IMR-90 (cell line): Measurements from ENCODE around the gene SLC39A2. TPM values are rescaled to one million over a fixed set of nuclear protein-coding genes. Genes with fewer than 3 reads are reported as not detected.

ENCODE experiments used
- ATAC-seq: fragments of 200-7000 bp; cut with Tn5 transposase; 2 replicates; pipeline ENCODE4 v1.9.1; 2020; ENCODE audit warnings: low read depth, mild to moderate bottlenecking, moderate library complexity
- BruUV-seq: library from RNA; stranded (reverse); fragments of 400-500 nt; replicated peaks from 2 replicates; lab custom pipeline; 2021; lab: Mats Ljungman, UMichigan
- CTCF ChIA-PET: fragments of 300-600 bp; formaldehyde crosslinking; extraction: SDS; loops from one replicate; lab custom pipeline; 2021; ENCODE audit warnings: antibody characterized with exemption; lab: Yijun Ruan, JAX
- POLR2A ChIA-PET: fragments of 300-600 bp; sonication (Branson Sonifier 250); formaldehyde crosslinking; loops from one replicate; lab custom pipeline; 2022; ENCODE audit warnings: antibody characterized with exemption; ENCODE audit not compliant: unreplicated experiment; lab: Charles Lee
- DNase-seq: peaks from one replicate; pipeline ENCODE4 v3.0.0; 2013
- H2AFZ ChIP-seq: replicated peaks from 2 replicates; pipeline ENCODE3; 2013; ENCODE audit warnings: low read length, mild to moderate bottlenecking; ENCODE audit not compliant: poor library complexity
- H2AK5ac ChIP-seq: 2 replicates; pipeline ENCODE4 v1.6.1; 2013; ENCODE audit warnings: low read depth, low read length, inconsistent platforms
- H2AK9ac ChIP-seq: replicated peaks from 2 replicates; pipeline ENCODE3; 2013; ENCODE audit warnings: mild to moderate bottlenecking, low read depth, low read length, moderate library complexity; ENCODE audit not compliant: poor library complexity
- H2BK120ac ChIP-seq: 2 replicates; pipeline ENCODE4 v1.6.1; 2013; ENCODE audit warnings: low read depth, low read length, inconsistent platforms
- H2BK15ac ChIP-seq: 3 replicates; pipeline ENCODE4 v1.6.1; 2013; ENCODE audit warnings: low read depth, low read length, inconsistent platforms
- H2BK20ac ChIP-seq: 2 replicates; pipeline ENCODE4 v1.6.1; 2013; ENCODE audit warnings: low read depth, mild to moderate bottlenecking, inconsistent platforms, low read length, moderate library complexity
- H2BK5ac ChIP-seq: 2 replicates; pipeline ENCODE4 v1.6.1; 2013; ENCODE audit warnings: mild to moderate bottlenecking, low read depth, low read length, inconsistent platforms; ENCODE audit not compliant: poor library complexity, severe bottlenecking
- H3K14ac ChIP-seq: replicated peaks from 2 replicates; pipeline ENCODE4 v1.6.1; 2013; ENCODE audit warnings: low read depth, low read length, inconsistent platforms
- H3K18ac ChIP-seq: 2 replicates; pipeline ENCODE4 v1.6.1; 2013; ENCODE audit warnings: low read depth, low read length, control low read depth
- H3K23ac ChIP-seq: 2 replicates; pipeline ENCODE4 v1.6.1; 2013; ENCODE audit warnings: low read depth, low read length, inconsistent platforms
- H3K27ac ChIP-seq: 2 replicates; pipeline ENCODE4 v1.5.1; 2013; ENCODE audit warnings: mild to moderate bottlenecking, control low read depth, low read length; ENCODE audit not compliant: insufficient read depth
- H3K27me3 ChIP-seq: 2 replicates; pipeline ENCODE4 v1.6.1; 2013; ENCODE audit warnings: low read length; ENCODE audit not compliant: control insufficient read depth, insufficient read depth
- H3K36me3 ChIP-seq: 2 replicates; pipeline ENCODE4 v1.6.1; 2013; ENCODE audit warnings: low read length, mixed read lengths; ENCODE audit not compliant: control insufficient read depth, insufficient read depth
- H3K4ac ChIP-seq: 2 replicates; pipeline ENCODE4 v1.6.1; 2013; ENCODE audit warnings: low read depth, low read length, inconsistent platforms
- H3K4me1 ChIP-seq: 2 replicates; pipeline ENCODE4 v1.6.1; 2013; ENCODE audit warnings: low read length, mixed read lengths; ENCODE audit not compliant: control insufficient read depth, insufficient read depth
- H3K4me2 ChIP-seq: 2 replicates; pipeline ENCODE4 v1.6.1; 2013; ENCODE audit warnings: low read depth, mild to moderate bottlenecking, control low read depth, low read length, moderate library complexity
- H3K4me3 ChIP-seq: 2 replicates; pipeline ENCODE4 v1.5.1; 2013; ENCODE audit warnings: low read depth, mild to moderate bottlenecking, control low read depth, low read length, moderate library complexity; ENCODE audit not compliant: insufficient read depth
- H3K56ac ChIP-seq: 2 replicates; pipeline ENCODE4 v1.6.1; 2013; ENCODE audit warnings: low read length, inconsistent platforms; ENCODE audit not compliant: insufficient read depth; ENCODE audit errors: extremely low read depth
- H3K79me1 ChIP-seq, 2 experiments: 2 replicates each; pipeline ENCODE4 v1.6.1; 2013; ENCODE audit warnings: low read length in 2 of 2, inconsistent platforms in 1 of 2, low read depth in 1 of 2
- H3K9ac ChIP-seq: 2 replicates; pipeline ENCODE4 v1.6.1; 2013; ENCODE audit warnings: low read depth, low read length, control low read depth
- H3K9me1 ChIP-seq: 2 replicates; pipeline ENCODE4 v1.6.1; 2013; ENCODE audit warnings: low read length, inconsistent platforms; ENCODE audit not compliant: insufficient read depth
- H3K9me3 ChIP-seq: 2 replicates; pipeline ENCODE4 v1.6.1; 2013; ENCODE audit warnings: low read length; ENCODE audit not compliant: control insufficient read depth, insufficient read depth
- H4K20me1 ChIP-seq: 2 replicates; pipeline ENCODE4 v1.6.1; 2013; ENCODE audit warnings: low read length, inconsistent platforms; ENCODE audit not compliant: insufficient read depth
- H4K5ac ChIP-seq: 2 replicates; pipeline ENCODE4 v1.6.1; 2013; ENCODE audit warnings: mild to moderate bottlenecking, low read depth, low read length, control low read depth
- H4K8ac ChIP-seq, 2 experiments: 2 replicates each; pipeline ENCODE4 v1.6.1; 2013; ENCODE audit warnings: low read depth in 2 of 2, low read length in 2 of 2, control low read depth in 1 of 2, inconsistent platforms in 1 of 2
- H4K91ac ChIP-seq: 2 replicates; pipeline ENCODE4 v1.6.1; 2013; ENCODE audit warnings: low read depth, low read length, inconsistent platforms; ENCODE audit not compliant: insufficient read depth
- BHLHE40 ChIP-seq: fragments of 150-350 bp; IDR thresholded peaks from 2 replicates; pipeline ENCODE4 v1.6.1; 2016; ENCODE audit warnings: mild to moderate bottlenecking, low read depth, low read length
- CEBPB ChIP-seq: IDR thresholded peaks from 2 replicates; pipeline ENCODE4 v1.6.1; 2012; ENCODE audit warnings: low read depth, low read length, improper control_type of control experiment
- CHD1 ChIP-seq: IDR thresholded peaks from 2 replicates; pipeline ENCODE4 v1.6.1; 2012; ENCODE audit warnings: low read depth, low read length, improper control_type of control experiment
- CTCF ChIP-seq: conservative IDR thresholded peaks from 2 replicates; pipeline ENCODE4 v1.5.1; 2012; ENCODE audit warnings: mild to moderate bottlenecking, low read depth, low read length, improper control_type of control experiment
- ELK1 ChIP-seq: fragments of 150-350 bp; IDR thresholded peaks from 2 replicates; pipeline ENCODE4 v1.6.1; 2016; ENCODE audit warnings: low read depth, mild to moderate bottlenecking, low read length, moderate library complexity, borderline replicate concordance
- FOS ChIP-seq: fragments of 150-350 bp; IDR thresholded peaks from 2 replicates; pipeline ENCODE4 v1.6.1; 2016; ENCODE audit warnings: low read depth, low read length
- MAFK ChIP-seq: IDR thresholded peaks from 2 replicates; pipeline ENCODE4 v1.6.1; 2012; ENCODE audit warnings: low read depth, low read length, improper control_type of control experiment
- MAZ ChIP-seq: IDR thresholded peaks from 2 replicates; pipeline ENCODE4 v1.6.1; 2012; ENCODE audit warnings: low read depth, mild to moderate bottlenecking, low read length, improper control_type of control experiment, moderate library complexity, borderline replicate concordance
- MXI1 ChIP-seq: IDR thresholded peaks from 2 replicates; pipeline ENCODE4 v1.6.1; 2012; ENCODE audit warnings: low read depth, mild to moderate bottlenecking, low read length, moderate library complexity, borderline replicate concordance
- NFE2L2 ChIP-seq: fragments of 150-350 bp; IDR thresholded peaks from 2 replicates; pipeline ENCODE4 v1.6.1; 2016; ENCODE audit warnings: low read depth, mild to moderate bottlenecking, low read length
- POLR2A ChIP-seq: IDR thresholded peaks from 2 replicates; pipeline ENCODE4 v1.6.1; 2012; ENCODE audit warnings: mild to moderate bottlenecking, low read depth, low read length
- RAD21 ChIP-seq: IDR thresholded peaks from 2 replicates; pipeline ENCODE4 v1.6.1; 2012; ENCODE audit warnings: low read length, improper control_type of control experiment
- SMC3 ChIP-seq: fragments of 150-350 bp; IDR thresholded peaks from 2 replicates; pipeline ENCODE4 v1.6.1; 2016; ENCODE audit warnings: low read depth, mild to moderate bottlenecking, antibody characterized with exemption, low read length, moderate library complexity
- USF2 ChIP-seq: fragments of 150-350 bp; IDR thresholded peaks from 2 replicates; pipeline ENCODE4 v1.6.1; 2017; ENCODE audit warnings: mild to moderate bottlenecking, antibody characterized with exemption, low read length, low read depth
- WGBS, 2 experiments: methylation state at CpG; one replicate each; pipeline versions ENCODE4 v1.1.5 to v1.1.7; 2013; ENCODE audit warnings: missing lambda C conversion rate in 2 of 2; ENCODE audit not compliant: insufficient read length in 1 of 2; ENCODE audit errors: extremely low coverage in 2 of 2; 5-methylcytosine and 5-hydroxymethylcytosine counted together
- dilution Hi-C: fragments of 300-500 bp; cut with HindIII; formaldehyde crosslinking; loops from one replicate; pipeline ENCODE4 v1.14.3; 2018; ENCODE audit warnings: low sequenced_read_pairs; ENCODE audit not compliant: unreplicated experiment
- in situ Hi-C: fragments of 300-500 bp; cut with MboI; formaldehyde crosslinking; loops from 3 replicates; pipeline ENCODE4 v1.14.3; 2019; ENCODE audit warnings: low sequenced_read_pairs, inconsistent platforms, mixed read lengths
- intact Hi-C: fragments of 100-400 bp; cut with micrococcal nuclease; formaldehyde crosslinking; loops from 2 replicates; pipeline ENCODE4 v1.10.0; 2022
- polyA plus RNA-seq, 3 experiments: library from polyadenylated mRNA; depleted of rRNA; stranded (reverse); fragments of >200 nt; gene quantifications; 2 replicates each; pipeline ENCODE4 v1.2.3, GENCODE V29; 2012; ENCODE audit warnings: low replicate concordance in 1 of 3
- total RNA-seq: library from RNA; depleted of rRNA; stranded (reverse); fragments of >200 nt; gene quantifications from 2 replicates; pipeline ENCODE4 v1.2.3, GENCODE V29; 2012

The SLC39A2 gene
- total and polyA plus RNA-seq, 2 of the 4 experiments (the other 2 are of a cell fraction), result not detected

- Histone ChIP-seq H2BK20ac (peak overlapping the region; percentile 91), H3K4me1 (peaks cover 8% of the 10 kb centered on the region), H3K4me3 (peak overlapping the region; percentile 10; the same call in 1 of the 2 replicates), H4K8ac (peak overlapping the region; percentile 94 to 95), H3K9me1 (peaks cover 16% of the 10 kb centered on the region), H3K27ac (peak overlapping the region; percentile 74), H4K20me1 (no peaks in the 10 kb centered on the region), H2AK9ac (peak overlapping the region; percentile 93), H2AK5ac (peak overlapping the region; percentile 86), H4K5ac (peak overlapping the region; percentile 99), H4K91ac (peak overlapping the region; percentile 97), H3K79me1 (peaks cover 6 to 28% of the 10 kb centered on the region in 2 experiments), H2AFZ (peak overlapping the region; percentile 75), H2BK120ac (peak overlapping the region; percentile 91), H2BK5ac (peak overlapping the region; percentile 92), H3K4me2 (peak overlapping the region; percentile 85), H3K18ac (peak overlapping the region; percentile 85), H3K14ac (peak overlapping the region; percentile 95), H3K9ac (peak overlapping the region; percentile 68), H3K9me3 (no peaks in the 10 kb centered on the region), H3K4ac (peak overlapping the region; percentile 98), H3K27me3 (no peaks in the 10 kb centered on the region), H2BK15ac (peak overlapping the region; percentile 86), H3K56ac (peak overlapping the region; percentile 84), H3K23ac (peak overlapping the region; percentile 82), H3K36me3 (peaks cover 9% of the 10 kb centered on the region)
- ChIA-PET CTCF (interaction anchor here (1.8 kb wide), 1 partner anchor 18 kb away, joined by 7 read pairs; no protein-coding TSS in a partner anchor), POLR2A (interaction anchor here (0.6 kb wide), 1 partner anchor 260 kb away, joined by 3 read pairs; no protein-coding TSS in a partner anchor)
- intact Hi-C loops, result no loop called here
- ATAC-seq, result no peak
- DNase-seq, result no peak
- no CpG with 5 or more reads among the region's 15 CpGs for WGBS, 2 experiments
- in situ Hi-C loops, result loop anchor here (25.0 kb wide), 1 partner anchor 652 kb away; the partner anchor contains the start of genes CCNB1IP1 and PARP2
- dilution Hi-C loops, result no loop called here
- BruUV-seq, result no TSS peak
- TF ChIP-seq FOS (no peak), MAZ (no peak), RAD21 (no peak), CEBPB (no peak), ELK1 (no peak), CTCF (no peak), SMC3 (no peak), MAFK (no peak), NFE2L2 (no peak), MXI1 (no peak), CHD1 (no peak), USF2 (no peak), POLR2A (no peak), BHLHE40 (no peak)
Observed at GRCh38 chr14:20988717-20989470, 10.2 kb upstream of the SLC39A2 start.
